ENCODE results near the gene ANKS1B.

GRCh38 chr12:100026241-100026640, 41.5 kb upstream of the ANKS1B start:
- TF ChIP-seq ZFP3 (CRISPR knock-in tag; IDR thresholded peaks at IDR 0.05) (no peak), ARNTL (CRISPR knock-in tag; IDR thresholded peaks at IDR 0.05; ENCODE audit: borderline replicate concordance, low read depth) (no peak), PPARA (CRISPR knock-in tag; IDR thresholded peaks at IDR 0.05; ENCODE audit: borderline replicate concordance) (no peak), ZNF70 (CRISPR knock-in tag; IDR thresholded peaks at IDR 0.05) (no peak), ESRRG (CRISPR knock-in tag; IDR thresholded peaks at IDR 0.05) (no peak), CREB5 (CRISPR knock-in tag; IDR thresholded peaks at IDR 0.05; ENCODE audit: low read depth) (no peak), RARB (CRISPR knock-in tag; IDR thresholded peaks at IDR 0.05) (no peak), ZFP30 (CRISPR knock-in tag; IDR thresholded peaks at IDR 0.05) (no peak), CSDC2 (CRISPR knock-in tag; IDR thresholded peaks at IDR 0.05) (no peak)
